HCT116 (cell line): ENCODE data around the gene ZNF423.

Source experiments
- CEBPB ChIP-seq: IDR thresholded peaks from 2 replicates; pipeline ENCODE4 v1.6.1; 2012; ENCODE audit warnings: low read depth
- CTCF ChIP-seq, 3 experiments: fragments of 200-600 bp in 1 of 3; sonication (generic) in 1 of 3; IDR thresholded peaks in 2 of 3; conservative IDR thresholded peaks in 1 of 3; 2 replicates each; pipeline ENCODE4 v1.5.1; 2012 to 2017; ENCODE audit warnings: low read depth in 2 of 3, low read length in 2 of 3, antibody characterized with exemption in 1 of 3, borderline replicate concordance in 1 of 3, control low read depth in 1 of 3, mild to moderate bottlenecking in 1 of 3, mixed read lengths in 1 of 3, mixed run types in 1 of 3, moderate library complexity in 1 of 3; ENCODE audit not compliant: insufficient read depth in 1 of 3

- TF ChIP-seq CTCF (IDR thresholded peaks at IDR 0.05 in 2 of 3, conservative IDR thresholded peaks at IDR 0.05 in 1 of 3; ENCODE audit: borderline replicate concordance in 1 of 3, insufficient read depth in 1 of 3, low read depth in 2 of 3, low read length in 2 of 3) (no peak), CEBPB (no peak)
Measured at GRCh38 chr16:49527611-49528010, 328.3 kb downstream of the ZNF423 start.
